ENCODE results near the gene TEPSIN. TPM values are rescaled to one million over a fixed set of nuclear protein-coding genes. Genes with fewer than 3 reads are reported as not detected.

TEPSIN gene
- total and polyA plus RNA-seq, 2 donors (not counting 1 experiment from before 2014, with no cell fraction given): 5.6 to 11.2 TPM

- H3K36me3 ChIP-seq (ENCODE audit: control insufficient read depth, insufficient read depth, low read length): no peaks in the 10 kb centered on the region
- no peak for DNase-seq (ENCODE audit: low read depth in 2 of 2)
- no peak overlapping the region for H3K9ac ChIP-seq (ENCODE audit: insufficient read depth, low read length)
- H4K20me1 ChIP-seq (ENCODE audit: control insufficient read depth, extremely low read depth, insufficient read depth, low read length): no peaks in the 10 kb centered on the region
- H3K9me3 ChIP-seq (ENCODE audit: control insufficient read depth, insufficient read depth, low read depth, low read length): no peaks in the 10 kb centered on the region
- no peak overlapping the region for H3K4me3 ChIP-seq (replicated peaks in 1 of 4; ENCODE audit: control extremely low read depth in 1 of 4, insufficient read depth in 1 of 4, low read depth in 3 of 4, low read length in 4 of 4)
- H3K79me2 ChIP-seq (ENCODE audit: control insufficient read depth, insufficient read depth, low read length): no peaks in the 10 kb centered on the region
- H3K4me1 ChIP-seq (ENCODE audit: control insufficient read depth, extremely low read depth, insufficient read depth, low read length): no peaks in the 10 kb centered on the region
- no peak overlapping the region for H2AFZ ChIP-seq (ENCODE audit: low read length)
- H3K27ac ChIP-seq (ENCODE audit: insufficient read depth, low read length): no peak overlapping the region
- H3K4me2 ChIP-seq (ENCODE audit: extremely low read depth, insufficient read depth, low read length): no peak overlapping the region
- no peak for TF ChIP-seq EZH2 (IDR thresholded peaks at IDR 0.05; ENCODE audit: low read length, missing control alignments)
- no peak for TF ChIP-seq CTCF (conservative IDR thresholded peaks at IDR 0.05 in 1 of 2, IDR thresholded peaks at IDR 0.05 in 1 of 2; ENCODE audit: low read depth in 1 of 2, low read length in 2 of 2)
- peaks cover 5% of the 10 kb centered on the region for H3K27me3 ChIP-seq (ENCODE audit: control insufficient read depth, insufficient read depth, low read length)
Measured at GRCh38 chr17:81187586-81188490, 51.0 kb downstream of the TEPSIN start.

- Histone ChIP-seq H3K79me2 (ENCODE audit: control insufficient read depth, insufficient read depth, low read length) (no peaks in the 10 kb centered on the region), H3K9me3 (ENCODE audit: control insufficient read depth, insufficient read depth, low read depth, low read length) (no peaks in the 10 kb centered on the region), H3K4me2 (ENCODE audit: extremely low read depth, insufficient read depth, low read length) (no peak overlapping the region), H3K27ac (ENCODE audit: insufficient read depth, low read length) (no peak overlapping the region), H3K36me3 (ENCODE audit: control insufficient read depth, insufficient read depth, low read length) (no peaks in the 10 kb centered on the region), H3K4me1 (ENCODE audit: control insufficient read depth, extremely low read depth, insufficient read depth, low read length) (no peaks in the 10 kb centered on the region), H3K9ac (ENCODE audit: insufficient read depth, low read length) (no peak overlapping the region), H4K20me1 (ENCODE audit: control insufficient read depth, extremely low read depth, insufficient read depth, low read length) (no peaks in the 10 kb centered on the region), H2AFZ (ENCODE audit: low read length) (no peak overlapping the region), H3K27me3 (ENCODE audit: control insufficient read depth, insufficient read depth, low read length) (peaks cover 5% of the 10 kb centered on the region), H3K4me3 (replicated peaks in 1 of 4; ENCODE audit: control extremely low read depth in 1 of 4, insufficient read depth in 1 of 4, low read depth in 3 of 4, low read length in 4 of 4) (no peak overlapping the region)
- DNase-seq (ENCODE audit: low read depth in 2 of 2): no peak
- TF ChIP-seq CTCF (conservative IDR thresholded peaks at IDR 0.05 in 1 of 2, IDR thresholded peaks at IDR 0.05 in 1 of 2; ENCODE audit: low read depth in 1 of 2, low read length in 2 of 2) (no peak), EZH2 (IDR thresholded peaks at IDR 0.05; ENCODE audit: low read length, missing control alignments) (no peak)
Measured at GRCh38 chr17:81187120-81187519, 51.7 kb downstream of the TEPSIN start.

GRCh38 chr17:81186203-81186602 lies 52.7 kb downstream of the TEPSIN start:
- TF ChIP-seq CTCF (conservative IDR thresholded peaks at IDR 0.05 in 1 of 2, IDR thresholded peaks at IDR 0.05 in 1 of 2; ENCODE audit: low read depth in 1 of 2, low read length in 2 of 2) (no peak), EZH2 (IDR thresholded peaks at IDR 0.05; ENCODE audit: low read length, missing control alignments) (no peak)
- Histone ChIP-seq H3K79me2 (ENCODE audit: control insufficient read depth, insufficient read depth, low read length) (no peaks in the 10 kb centered on the region), H3K36me3 (ENCODE audit: control insufficient read depth, insufficient read depth, low read length) (no peaks in the 10 kb centered on the region), H3K4me2 (ENCODE audit: extremely low read depth, insufficient read depth, low read length) (no peak overlapping the region), H3K27ac (ENCODE audit: insufficient read depth, low read length) (no peak overlapping the region), H3K4me1 (ENCODE audit: control insufficient read depth, extremely low read depth, insufficient read depth, low read length) (no peaks in the 10 kb centered on the region), H3K9me3 (ENCODE audit: control insufficient read depth, insufficient read depth, low read depth, low read length) (no peaks in the 10 kb centered on the region), H2AFZ (ENCODE audit: low read length) (no peak overlapping the region), H3K4me3 (replicated peaks in 1 of 4; ENCODE audit: control extremely low read depth in 1 of 4, insufficient read depth in 1 of 4, low read depth in 3 of 4, low read length in 4 of 4) (no peak overlapping the region), H3K9ac (ENCODE audit: insufficient read depth, low read length) (no peak overlapping the region), H4K20me1 (ENCODE audit: control insufficient read depth, extremely low read depth, insufficient read depth, low read length) (no peaks in the 10 kb centered on the region), H3K27me3 (ENCODE audit: control insufficient read depth, insufficient read depth, low read length) (peaks cover 5% of the 10 kb centered on the region)
- no peak for DNase-seq (ENCODE audit: low read depth in 2 of 2)

Data from fibroblast of lung (primary cell).